AG04449 (cell line): ENCODE data around the gene MRPL34.

Experiments
- CTCF ChIA-PET: fragments of 350-600 bp; formaldehyde crosslinking; extraction: SDS; loops from one replicate; lab custom pipeline; 2021; ENCODE audit warnings: antibody characterized with exemption; lab: Yijun Ruan, JAX
- POLR2A ChIA-PET: fragments of 400-600, 350-600 bp; formaldehyde crosslinking; extraction: SDS; loops from one replicate; lab custom pipeline; 2020; ENCODE audit warnings: antibody characterized with exemption, inconsistent platforms; lab: Yijun Ruan, JAX
- DNase-seq: peaks from one replicate; pipeline ENCODE4 v3.0.0-alpha.2; 2010; ENCODE audit warnings: low read depth, low spot score
- H3K4me3 ChIP-seq: 2 replicates; pipeline ENCODE4 v1.5.1; 2011; ENCODE audit warnings: low read depth, mild to moderate bottlenecking, control low read depth, low read length
- CTCF ChIP-seq: IDR thresholded peaks from one replicate; pipeline ENCODE4 v1.5.1; 2011; ENCODE audit warnings: mild to moderate bottlenecking, moderate library complexity, low read length, control low read depth, inconsistent platforms; ENCODE audit not compliant: insufficient read depth; ENCODE audit errors: missing control alignments

MRPL34 gene

GRCh38 chr19:17327654-17328516, 22.2 kb downstream of the MRPL34 start:
- no peak for DNase-seq
- ChIA-PET CTCF (no interaction called here), POLR2A (no interaction called here)
- H3K4me3 ChIP-seq = no peak overlapping the region
- no peak for TF ChIP-seq CTCF

DNA sequence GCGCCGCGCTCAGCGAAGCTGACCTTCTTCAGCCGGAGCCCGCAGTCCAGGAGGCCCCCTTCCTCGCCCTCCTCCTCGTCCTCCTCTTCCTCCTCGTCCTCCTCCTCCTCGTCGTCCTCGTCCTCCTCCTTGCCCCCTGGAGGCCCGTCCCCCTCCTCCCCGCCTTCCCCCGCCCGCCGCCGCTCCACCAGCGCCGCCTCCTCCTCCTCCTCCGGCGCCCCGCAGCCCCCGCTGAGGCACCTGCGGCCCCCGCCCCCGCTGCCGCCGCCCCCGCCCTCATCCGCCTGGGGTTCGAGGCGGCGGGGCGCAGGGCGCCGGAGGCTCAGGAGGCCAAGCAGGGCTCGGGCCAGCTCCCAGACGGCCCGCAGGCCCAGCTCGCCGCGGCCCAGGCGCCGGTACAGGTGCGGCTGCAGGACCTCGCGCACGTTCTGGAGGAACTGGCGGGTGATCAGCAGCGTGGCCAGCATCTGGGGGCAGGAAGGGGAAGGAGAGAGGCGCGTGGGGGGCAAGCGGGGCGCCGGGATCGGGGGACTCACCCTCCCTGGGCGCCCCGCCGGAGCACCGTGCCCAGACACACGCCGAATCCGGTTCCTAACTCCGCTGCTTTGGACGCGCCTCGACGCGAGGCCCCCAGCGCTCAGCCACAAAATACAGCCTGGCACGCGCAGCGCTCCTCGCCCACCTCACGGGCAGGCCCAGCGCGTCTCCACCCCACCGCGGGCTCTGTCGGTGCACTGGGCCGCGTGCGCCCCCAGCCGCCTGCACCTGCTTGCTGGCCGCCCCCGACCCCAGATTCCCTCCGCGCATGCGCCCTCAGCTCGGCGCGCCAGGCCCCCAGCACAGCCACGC, 23.1 kb downstream of the MRPL34 start:
- no peak for DNase-seq
- H3K4me3 ChIP-seq = no peak overlapping the region
- no peak for TF ChIP-seq CTCF
- ChIA-PET POLR2A (no interaction called here), CTCF (no interaction called here)

DNA sequence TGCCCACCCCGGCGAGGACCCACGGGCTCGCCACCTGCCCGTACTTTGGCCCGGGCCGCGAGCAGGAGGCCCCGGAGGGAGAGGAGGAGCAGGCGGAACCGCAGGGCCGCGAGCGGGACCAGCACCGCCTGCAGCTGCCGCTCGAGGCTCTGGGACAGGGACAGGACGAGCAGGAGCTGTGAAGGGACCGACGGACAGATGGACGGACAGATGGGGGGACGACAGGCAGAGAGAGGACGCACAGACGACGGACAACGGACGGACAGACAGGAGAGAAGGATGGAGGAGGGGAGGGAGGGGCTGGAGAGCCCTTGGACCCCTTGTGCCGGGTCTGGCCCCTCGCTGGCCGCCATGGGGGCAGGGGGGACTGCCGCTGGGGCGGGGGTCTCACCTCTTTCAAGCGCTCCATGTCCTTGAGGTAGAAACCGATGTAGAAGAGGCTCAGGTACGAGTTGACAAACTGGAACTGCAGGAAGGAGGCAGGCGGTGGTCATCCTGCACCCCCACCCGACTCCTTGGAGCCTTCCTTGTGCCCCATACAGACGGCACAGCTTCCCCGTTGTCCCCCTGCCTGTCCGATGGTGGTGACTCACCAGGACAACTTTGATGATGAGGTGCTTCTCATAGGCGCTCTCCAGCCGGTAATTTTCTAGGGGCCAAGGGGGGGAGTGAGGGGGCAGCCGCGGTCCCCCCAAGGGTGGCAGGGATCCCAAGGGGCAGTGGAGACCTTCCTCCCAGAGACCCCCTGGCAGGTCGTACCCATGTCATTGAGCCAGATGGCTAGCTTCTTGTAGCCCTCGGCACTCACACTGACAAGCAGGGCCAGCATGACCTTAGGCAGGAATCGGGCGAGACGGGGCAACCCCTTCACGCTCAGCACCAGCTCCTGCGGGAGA, 23.9 kb downstream of the MRPL34 start:
- no peak for TF ChIP-seq CTCF
- DNase-seq = no peak
- ChIA-PET POLR2A (no interaction called here), CTCF (no interaction called here)
- H3K4me3 ChIP-seq = no peak overlapping the region

GRCh38 chr19:17330262-17331044, 24.8 kb downstream of the MRPL34 start:
- no peak for TF ChIP-seq CTCF
- ChIA-PET CTCF (interaction anchor here (1.2 to 2.5 kb wide), 2 partner anchors 15 to 56 kb away, joined by 3 to 11 read pairs; no protein-coding TSS in a partner anchor), POLR2A (no interaction called here)
- DNase-seq = no peak
- H3K4me3 ChIP-seq = no peak overlapping the region

GRCh38 chr19:17331045-17331558, 25.4 kb downstream of the MRPL34 start:
- POLR2A ChIA-PET = no interaction called here
- H3K4me3 ChIP-seq = no peak overlapping the region
- TF ChIP-seq CTCF = no peak
- CTCF ChIA-PET = interaction anchor here (1.2 to 2.5 kb wide), 3 partner anchors 15 to 136 kb away, joined by 3 to 11 read pairs (median 4); no protein-coding TSS in a partner anchor
- DNase-seq = no peak
